ENCODE measurements around the gene CCNA1.

Gene CCNA1

GRCh38 chr13:36454121-36454520 lies 21.8 kb downstream of the CCNA1 start:
- no peak for DNase-seq

GRCh38 chr13:36454987-36455386 lies 22.7 kb downstream of the CCNA1 start:
- DNase-seq = no peak

GRCh38 chr13:36456577-36456976 lies 24.3 kb downstream of the CCNA1 start:
- no peak for DNase-seq

- DNase-seq = no peak
Measured at GRCh38 chr13:36461506-36461905, 29.2 kb downstream of the CCNA1 start.

GRCh38 chr13:36475468-36475867 lies 43.2 kb downstream of the CCNA1 start:
- peak; percentile 1 for DNase-seq

- DNase-seq = no peak
Measured at GRCh38 chr13:36476661-36477060, 44.4 kb downstream of the CCNA1 start.

GRCh38 chr13:36480726-36481427 lies 48.6 kb downstream of the CCNA1 start:
- no peak for DNase-seq

- no peak for DNase-seq
Measured at GRCh38 chr13:36490055-36490454, 57.8 kb downstream of the CCNA1 start.

Data from NCI-H1092 treated with DMSO at 0.1 percent for 48 hours (cell line).